ENCODE data around the gene CRYBA2. TPM values are rescaled to one million over a fixed set of nuclear protein-coding genes. Genes with fewer than 3 reads are reported as not detected.

Gene CRYBA2
- total and polyA plus RNA-seq, 2 of the 8 experiments (the other 6 are each of a cell fraction or from before 2014, with no cell fraction given): not detected

- Histone ChIP-seq H3K27me3 (replicated peaks in 1 of 4; ENCODE audit: control insufficient read depth in 3 of 4, extremely low read depth in 1 of 4, insufficient read depth in 3 of 4, low read length in 3 of 4) (peaks cover 0 to 20% (median 6%) of the 10 kb centered on the region in 4 experiments; a peak in 5 of 7 replicates), H2BK15ac (ENCODE audit: low read length) (no peak overlapping the region), H2BK12ac (ENCODE audit: low read depth, low read length) (no peak overlapping the region), H3K56ac (replicated peaks; ENCODE audit: insufficient read length, low read depth, low read length) (no peak overlapping the region), H3K18ac (ENCODE audit: extremely low read depth, low read length) (no peak overlapping the region), H3K36me3 (ENCODE audit: control insufficient read depth in 2 of 4, insufficient read depth in 4 of 4, low read length in 3 of 4) (no peaks in the 10 kb centered on the region), H3K9ac (replicated peaks in 1 of 4; ENCODE audit: extremely low read depth in 1 of 4, low read depth in 3 of 4, low read length in 3 of 4) (no peak overlapping the region), H3K4ac (replicated peaks; ENCODE audit: insufficient read length, low read depth, low read length) (no peak overlapping the region), H2AK5ac (ENCODE audit: low read depth, low read length) (no peak overlapping the region), H3K4me2 (ENCODE audit: insufficient read depth in 1 of 2, low read depth in 2 of 2, low read length in 2 of 2) (no peak overlapping the region), H3K23ac (ENCODE audit: insufficient read length) (no peak overlapping the region), H4K91ac (replicated peaks; ENCODE audit: insufficient read length, low read length) (no peak overlapping the region), H4K20me1 (replicated peaks in 1 of 2; ENCODE audit: control insufficient read depth in 1 of 2, insufficient read depth in 2 of 2, low read length in 2 of 2) (no peaks in the 10 kb centered on the region), H4K5ac (ENCODE audit: insufficient read length, low read depth, low read length) (no peak overlapping the region), H3K4me3 (ENCODE audit: extremely low read depth in 1 of 4, insufficient read depth in 2 of 4, low read depth in 3 of 4, low read length in 4 of 4) (no peak overlapping the region), H3K9me3 (ENCODE audit: insufficient read depth in 2 of 2, low read depth in 1 of 2, low read length in 1 of 2) (no peaks in the 10 kb centered on the region), H2BK5ac (ENCODE audit: low read depth, low read length) (no peak overlapping the region), H3K23me2 (ENCODE audit: low read depth, low read length) (no peaks in the 10 kb centered on the region), H2BK20ac (ENCODE audit: low read length) (no peak overlapping the region), H3K79me1 (ENCODE audit: low read depth, low read length) (no peaks in the 10 kb centered on the region), H3K4me1 (replicated peaks in 1 of 4; ENCODE audit: control insufficient read depth in 3 of 4, insufficient read depth in 4 of 4, low read length in 3 of 4) (no peaks in the 10 kb centered on the region), H4K8ac (ENCODE audit: extremely low read depth, insufficient read depth, low read length) (no peak overlapping the region), H3K27ac (ENCODE audit: low read depth, low read length) (no peak overlapping the region), H3K14ac (ENCODE audit: insufficient read length) (no peak overlapping the region), H2BK120ac (replicated peaks; ENCODE audit: low read depth, low read length) (no peak overlapping the region), H2AFZ (ENCODE audit: low read length) (no peak overlapping the region), H3K79me2 (ENCODE audit: control insufficient read depth in 1 of 2, insufficient read depth in 2 of 2, low read length in 2 of 2) (no peaks in the 10 kb centered on the region)
- WGBS, 2 experiments (ENCODE audit: extremely low coverage in 1 of 2, insufficient coverage in 1 of 2, insufficient read length in 1 of 2, insufficient replicate concordance in 2 of 2, low coverage in 1 of 2, low lambda C conversion rate in 2 of 2, missing lambda C conversion rate in 1 of 2): 86% methylated on average over 6 of the region's 7 CpGs; no CpG with 5 or more reads in 1 of the 2 experiments
- DNase-seq (ENCODE audit: low read depth in 1 of 2, low spot score in 2 of 2) (no peak), FAIRE-seq (no peak)
- CTCF ChIA-PET (ENCODE audit: partially characterized antibody): interaction anchor here (0.7 to 4.4 kb wide), 13 partner anchors 10 to 82 kb away, joined by 3 to 34 read pairs (median 4); no protein-coding TSS in a partner anchor
- POLR2A ChIA-PET (ENCODE audit: partially characterized antibody): no interaction called here
- no peak for TF ChIP-seq SP1 (IDR thresholded peaks at IDR 0.05; ENCODE audit: low read depth, low read length)
- TF ChIP-seq MAFK (IDR thresholded peaks at IDR 0.05; ENCODE audit: low read depth, low read length): peak; percentile 46; the same call in 1 of the 2 replicates
- no peak for TF ChIP-seq EZH2 (IDR thresholded peaks at IDR 0.05; ENCODE audit: low read depth, low read length, severe bottlenecking)
Measured at GRCh38 chr2:218952160-218952559, 41.1 kb downstream of the CRYBA2 start.
